HT-29 (cell line): Measurements from ENCODE around the gene ANKAR. TPM values are rescaled to one million over a fixed set of nuclear protein-coding genes. Genes with fewer than 3 reads are reported as not detected.
"Not testable (repeated sequence)": the region's sequence is repeated elsewhere in the genome, so short reads cannot be mapped to it uniquely, and the experiment has no call there.

ENCODE experiments used
- DNase-seq: peaks from one replicate; pipeline ENCODE4 v3.0.0-alpha.2; 2015; ENCODE audit warnings: low spot score
- total RNA-seq: library from RNA; depleted of rRNA; stranded (reverse); fragments of >200 nt; shearing (Covaris generic); gene quantifications from 2 replicates; pipeline ENCODE4 v1.2.3, GENCODE V29; 2014

ANKAR gene
- total RNA-seq, 1 experiment from 2014 or later, result 0.94 TPM

DNA sequence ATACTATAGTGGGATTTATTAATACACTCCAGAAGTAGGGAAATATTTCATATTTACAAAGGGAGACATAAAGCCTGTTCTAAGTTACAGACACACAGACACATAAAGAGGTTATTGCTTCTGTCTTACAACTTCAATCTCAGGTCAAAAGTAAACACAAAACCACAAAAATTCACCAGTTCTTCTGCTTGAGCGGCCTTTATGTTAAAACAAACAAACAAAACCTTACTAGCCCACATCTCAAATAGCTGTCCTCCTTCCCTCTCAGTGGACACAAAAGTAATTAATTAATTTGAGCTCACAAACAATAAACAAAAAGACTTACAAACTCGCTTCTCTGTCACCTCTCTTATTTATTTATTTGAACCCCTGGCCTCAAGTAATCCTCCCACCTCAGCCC, 14.7 kb upstream of the ANKAR start:
- DNase-seq, result no peak

DNA sequence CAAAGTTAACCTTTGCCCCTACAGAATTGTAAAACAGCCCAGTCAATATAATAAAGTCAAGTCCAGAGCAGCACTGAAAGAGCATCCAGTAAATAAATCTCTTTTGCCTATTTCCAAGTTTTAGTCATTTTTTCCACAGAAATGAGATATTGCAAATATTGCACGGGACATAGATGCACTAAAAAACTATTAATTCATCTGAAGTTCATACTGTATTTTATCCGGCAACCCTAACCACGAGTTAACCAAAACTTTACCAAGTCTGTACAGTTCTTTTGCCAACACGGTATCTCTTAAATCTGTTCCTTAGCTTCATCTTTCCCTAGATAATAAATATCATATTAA, 13.7 kb upstream of the ANKAR start:
- no peak for DNase-seq

DNA sequence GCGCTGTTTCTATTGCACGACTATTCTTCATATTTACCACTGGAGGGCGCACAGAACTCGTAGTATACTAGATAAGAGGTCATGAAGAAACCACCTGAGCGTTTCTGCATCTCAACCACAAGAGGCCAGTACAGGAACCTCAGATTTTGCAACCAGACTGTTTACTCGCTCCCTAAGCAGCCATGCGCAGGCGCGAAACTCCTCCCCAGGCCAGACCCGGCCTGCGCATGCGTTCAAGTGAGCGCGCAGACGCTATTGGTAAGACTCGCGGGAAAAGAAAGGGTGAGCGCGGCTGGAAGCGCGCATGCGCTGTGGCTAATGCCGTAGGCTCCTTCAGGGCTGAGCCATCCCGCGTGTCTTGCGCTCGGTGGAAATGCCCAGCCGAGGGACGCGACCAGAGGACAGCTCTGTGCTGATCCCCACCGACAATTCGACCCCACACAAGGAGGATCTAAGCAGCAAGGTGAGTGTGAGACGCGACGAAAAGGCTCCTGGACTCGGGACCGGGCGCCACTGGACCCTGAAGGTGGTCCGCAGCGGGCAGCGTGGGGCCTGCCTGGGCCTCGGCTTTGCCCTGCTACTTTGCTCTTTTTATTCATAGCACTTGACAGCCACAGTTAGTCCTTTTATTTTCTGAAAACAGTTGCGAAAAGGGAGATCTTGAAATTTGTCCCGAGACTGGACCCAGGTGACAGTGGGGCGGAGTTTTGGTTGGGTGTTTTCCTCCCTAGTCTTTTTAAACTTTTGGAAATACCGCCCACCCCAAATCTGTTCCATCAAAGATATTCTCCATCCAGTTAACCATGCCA, 13.1 kb upstream of the ANKAR start, which contains the start of gene ASNSD1:
TSS of gene ASNSD1 (plus strand) at position 312 of the 809 bp plus-strand sequence. CDS start 4,674 bp downstream, outside the sequence.
- DNase-seq, result peak; percentile 100

DNA sequence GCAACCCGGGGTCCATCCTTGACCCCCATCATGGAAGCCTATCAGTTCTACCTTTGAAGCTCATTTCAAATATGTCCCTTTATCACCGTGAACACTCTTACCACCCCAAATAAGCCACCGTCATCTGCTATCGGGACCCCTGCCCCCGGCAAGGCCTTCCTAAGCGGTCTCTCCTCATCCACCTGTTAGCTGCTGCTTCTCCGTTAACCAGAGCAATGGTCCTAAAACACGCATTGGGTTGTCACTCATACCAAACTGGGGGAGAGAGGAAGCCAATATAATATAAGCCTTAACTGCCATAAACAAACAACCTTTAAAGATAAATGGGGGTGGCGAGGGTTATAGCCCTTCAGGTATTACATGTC, 12.5 kb upstream of the ANKAR start:
- DNase-seq, result no peak

DNA sequence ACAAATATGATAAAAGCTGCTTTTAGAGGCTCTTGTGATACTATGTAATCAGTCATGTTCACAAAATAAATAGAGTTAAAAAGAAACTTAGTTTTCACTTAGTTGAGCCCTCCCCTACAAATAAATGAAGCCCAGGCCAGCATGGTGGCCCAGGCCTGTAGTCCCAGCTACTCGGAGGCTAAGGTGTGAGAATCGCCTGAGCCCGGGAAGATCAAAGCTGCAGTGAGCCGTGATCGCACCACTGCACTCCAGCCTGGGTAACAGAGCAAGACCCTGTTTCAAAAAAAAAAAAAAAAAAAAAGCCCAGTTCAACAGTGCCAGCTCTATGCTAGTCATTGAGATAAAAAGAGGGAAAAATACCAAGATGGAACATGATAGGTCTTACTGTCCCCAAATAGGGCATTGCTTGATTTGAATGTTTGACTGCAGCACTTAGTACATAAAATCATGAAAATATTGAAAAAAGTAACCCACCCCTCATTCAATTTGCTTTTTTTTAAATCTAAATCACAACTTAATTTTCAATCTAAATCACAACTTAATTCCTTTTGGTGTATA, 11.7 kb upstream of the ANKAR start:
- no peak for DNase-seq

DNA sequence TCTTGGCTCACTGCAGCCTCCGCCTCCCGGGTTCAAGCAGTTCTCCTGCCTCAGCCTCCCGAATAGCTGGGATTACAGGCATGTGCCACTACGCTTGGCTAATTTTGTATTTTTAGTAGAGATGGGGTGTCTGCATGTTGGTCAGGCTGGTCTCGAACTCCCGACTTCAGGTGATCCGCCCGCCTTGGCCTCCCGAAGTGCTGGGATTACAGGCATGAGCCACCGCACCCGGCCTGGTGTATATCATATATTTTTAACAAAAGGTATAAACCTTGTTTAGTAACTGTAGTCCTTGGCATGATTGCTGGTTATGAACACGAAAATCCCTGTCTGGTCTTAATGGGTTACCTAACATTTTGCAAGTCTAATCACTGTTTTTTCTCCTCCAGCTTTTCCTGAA, 11.2 kb upstream of the ANKAR start:
- DNase-seq, result not testable (repeated sequence)

DNA sequence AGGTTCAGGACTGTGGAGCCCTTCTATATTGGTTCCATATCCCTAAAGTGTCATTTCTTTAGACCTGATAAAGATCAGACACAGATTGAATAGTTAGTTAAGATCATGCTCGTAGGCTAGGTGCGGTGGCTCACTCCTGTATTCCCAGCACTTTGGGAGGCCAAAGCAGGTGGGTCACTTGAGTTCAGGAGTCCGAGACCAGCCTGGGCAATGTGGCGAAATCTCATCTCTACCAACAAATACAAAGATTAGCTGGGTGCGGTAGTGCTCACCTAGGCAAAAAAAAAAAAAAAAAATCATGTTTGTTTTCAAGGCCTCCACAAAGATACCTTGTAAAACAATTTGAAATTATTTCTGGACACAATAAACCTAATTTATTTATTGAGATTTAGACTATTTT, 4.6 kb upstream of the ANKAR start:
- DNase-seq, result no peak

DNA sequence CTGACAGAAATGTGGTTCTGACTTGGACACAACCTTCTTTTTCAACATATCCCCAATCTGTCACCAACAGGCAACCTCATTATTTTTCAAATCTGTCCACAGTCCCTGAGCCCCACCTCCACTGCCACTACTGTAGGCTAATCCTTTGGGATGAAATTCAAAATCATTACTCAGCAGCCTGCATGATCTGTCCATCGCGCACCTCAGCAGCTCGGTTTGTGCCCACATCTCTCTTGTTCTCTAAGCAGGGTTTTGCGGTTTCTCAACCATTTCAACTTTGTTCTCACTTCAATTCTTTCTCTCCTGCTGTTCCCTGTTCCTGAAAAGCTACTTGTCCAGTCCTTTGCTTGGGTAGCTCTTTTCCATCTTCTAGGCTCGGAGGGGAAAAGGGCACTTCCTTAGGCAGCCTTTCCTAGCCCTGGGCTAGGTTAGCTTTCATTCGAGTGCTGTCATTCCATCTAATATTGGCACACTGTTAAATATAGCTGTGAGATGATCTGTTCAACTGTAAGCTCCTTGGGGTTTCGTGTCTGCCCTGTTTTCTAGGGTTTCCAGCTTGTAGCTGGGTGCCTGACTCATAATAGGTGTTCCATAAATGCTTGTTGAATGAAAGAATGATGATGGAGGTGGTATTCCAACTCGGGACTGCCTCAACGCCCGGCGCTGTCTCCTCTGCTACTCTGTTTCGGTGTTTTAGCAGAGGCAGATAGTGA, 653 bp upstream of the ANKAR start:
- DNase-seq, result no peak

DNA sequence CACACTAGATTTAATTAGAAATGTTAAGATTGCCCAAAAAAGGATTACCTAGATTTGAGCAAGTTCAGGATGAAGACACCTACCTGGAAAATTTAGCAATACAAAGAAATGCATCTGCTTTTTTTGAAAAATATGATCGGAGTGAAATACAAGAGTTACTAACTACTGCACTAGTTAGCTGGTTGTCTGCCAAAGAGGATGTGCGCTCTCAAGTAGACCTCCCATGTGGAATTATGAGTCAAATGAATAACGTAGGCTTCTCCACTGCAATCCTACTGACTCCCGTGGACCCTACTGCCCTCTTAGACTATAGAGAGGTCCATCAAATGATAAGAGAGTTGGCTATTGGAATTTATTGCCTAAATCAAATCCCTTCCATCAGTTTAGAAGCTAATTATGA, 2.0 kb downstream of the ANKAR start:
- no peak for DNase-seq

DNA sequence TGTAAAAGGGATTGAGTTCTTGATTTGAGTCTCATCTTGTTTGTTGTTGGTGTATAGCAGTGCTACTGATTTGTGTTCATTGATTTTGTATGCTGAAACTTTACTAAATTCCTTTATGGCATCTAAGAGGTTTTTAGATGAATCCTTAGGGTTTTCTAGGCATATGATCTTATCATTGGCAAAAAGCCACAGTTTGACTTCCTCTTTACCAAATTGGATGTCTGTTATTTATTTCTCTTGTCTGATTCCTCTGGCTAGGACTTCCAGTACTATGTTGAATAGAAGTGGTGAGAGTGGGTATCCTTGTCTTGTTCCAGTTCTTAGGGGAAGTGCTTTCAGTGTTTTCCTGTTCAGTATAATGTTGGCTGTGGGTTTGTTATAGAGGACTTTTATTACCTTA, 4.8 kb downstream of the ANKAR start:
- no peak for DNase-seq

DNA sequence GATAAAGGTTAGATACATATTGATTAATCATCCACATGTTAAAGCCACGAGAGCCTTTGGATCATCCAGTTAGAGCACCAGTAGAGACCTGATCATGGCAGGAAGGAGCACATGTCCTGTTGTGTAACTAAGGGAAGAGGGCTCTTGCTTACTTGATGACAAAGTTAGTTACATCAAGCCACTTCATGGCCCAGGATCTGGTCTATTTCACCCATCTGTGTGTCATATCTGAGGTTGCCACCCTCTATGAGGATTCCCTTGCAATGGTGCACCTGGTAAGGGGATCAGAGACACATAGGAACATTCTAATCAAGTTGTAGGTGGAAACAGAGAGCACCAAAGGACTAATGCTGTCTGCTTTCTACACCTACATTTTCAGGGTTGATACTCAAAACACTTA, 6.7 kb downstream of the ANKAR start:
- DNase-seq, result no peak

DNA sequence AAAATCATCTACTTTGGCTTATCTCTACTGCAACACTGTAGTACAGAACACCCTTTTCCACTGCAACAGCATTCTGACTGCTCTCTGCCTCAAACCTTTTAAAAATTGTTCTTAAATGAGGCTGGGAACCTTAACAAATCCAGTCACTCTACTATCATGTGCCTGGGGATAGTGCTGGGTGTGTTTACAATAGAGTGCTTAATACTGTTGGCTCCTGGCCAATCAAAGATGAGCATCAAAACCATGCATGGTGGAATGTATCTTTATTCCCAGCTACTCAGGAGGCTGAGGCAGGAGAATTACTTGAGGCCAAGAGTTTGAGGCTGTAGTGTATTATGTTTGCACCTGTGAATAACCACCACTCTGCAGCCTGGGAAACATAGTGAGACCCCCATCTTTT, 7.4 kb downstream of the ANKAR start:
- no peak for DNase-seq

DNA sequence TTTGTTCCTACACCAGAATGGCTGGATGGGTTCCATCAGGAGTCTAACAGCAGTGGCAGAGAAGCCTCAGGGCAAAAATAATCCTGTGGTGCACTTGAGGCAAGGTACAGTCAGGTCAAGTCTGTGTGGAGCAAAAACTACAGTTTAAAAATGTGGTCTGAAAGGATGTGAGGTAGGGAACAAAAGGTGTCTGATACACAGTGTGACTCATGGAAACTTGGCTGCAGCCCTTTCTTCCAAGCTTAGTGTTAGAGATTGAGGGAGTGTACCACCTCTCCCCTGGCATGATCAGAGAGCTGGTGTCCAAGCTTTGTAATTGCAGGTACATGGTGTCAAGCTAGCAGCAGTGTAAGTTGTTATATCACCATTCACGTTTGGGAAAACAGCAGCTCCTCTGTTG, 8.9 kb downstream of the ANKAR start:
- no peak for DNase-seq

DNA sequence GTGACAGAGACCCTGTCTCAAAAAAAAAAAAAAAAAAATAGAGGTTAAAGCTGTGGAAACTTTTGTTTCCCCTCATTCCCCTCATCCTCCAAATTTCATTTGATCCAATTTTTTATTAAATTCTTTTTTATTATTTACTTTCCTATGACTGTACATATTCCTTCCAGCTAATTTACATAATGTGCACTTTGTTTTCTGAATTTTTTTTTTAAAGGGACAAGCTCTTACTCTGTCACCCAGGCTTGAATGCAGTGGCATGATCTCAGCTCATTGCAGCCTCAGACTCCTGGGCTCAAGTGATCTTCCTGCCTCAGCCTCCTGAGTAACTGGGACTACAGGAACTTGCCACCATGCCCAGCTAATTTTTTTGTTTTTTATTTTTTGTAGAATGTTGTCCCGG, 10.3 kb downstream of the ANKAR start:
- DNase-seq, result no peak

DNA sequence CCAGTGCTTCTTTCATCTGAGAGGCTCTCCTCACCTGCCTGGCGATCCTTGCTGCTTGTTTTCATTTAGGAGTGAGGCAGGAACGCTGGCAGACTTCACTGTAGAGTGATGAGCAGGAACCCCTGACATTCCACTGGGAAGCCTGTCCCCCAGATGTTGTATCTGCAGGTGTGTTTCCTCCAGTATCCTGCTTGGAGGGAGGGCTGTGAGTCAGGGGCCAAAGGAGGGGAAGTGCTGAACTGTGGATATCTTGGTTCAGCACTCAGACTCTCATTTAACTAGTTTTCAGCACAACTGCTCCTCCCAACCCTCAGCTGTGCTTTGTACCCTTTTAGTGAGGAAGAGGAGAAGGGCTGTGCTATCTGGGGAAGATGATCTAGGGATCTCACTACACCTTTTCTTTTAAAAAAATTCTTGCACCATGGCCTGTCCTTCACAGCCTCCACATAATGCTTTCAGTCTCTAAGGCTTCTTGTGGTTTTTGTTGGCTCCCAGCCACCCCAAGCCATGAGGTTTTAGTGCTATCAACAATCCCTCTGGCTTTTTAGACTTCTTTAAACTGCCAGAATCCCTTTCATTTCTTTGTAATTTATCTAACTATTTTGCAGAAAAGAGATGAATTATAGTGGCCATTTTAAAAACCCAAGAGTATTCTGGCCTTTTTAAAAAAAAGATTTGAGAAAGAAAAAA, 11.2 kb downstream of the ANKAR start:
- peak; percentile 20 for DNase-seq

DNA sequence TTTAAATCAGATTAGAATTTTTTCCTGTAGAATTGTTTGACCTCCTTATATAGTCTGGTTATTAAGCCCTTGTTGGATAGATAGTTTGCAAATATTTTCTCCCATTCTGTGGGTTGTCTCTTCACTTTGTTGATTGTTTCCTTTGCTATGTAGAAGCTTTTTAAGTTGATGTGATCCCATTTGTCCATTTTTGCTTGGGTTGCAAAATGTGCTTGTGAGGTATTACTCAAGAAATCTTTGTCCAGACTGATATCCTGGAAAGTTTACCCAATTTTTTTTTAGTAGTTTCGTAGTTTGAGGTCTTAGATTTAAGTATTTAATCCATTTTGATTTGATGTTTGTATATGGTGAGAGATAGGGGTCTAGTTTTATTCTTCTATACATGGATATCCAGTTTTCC, 13.3 kb downstream of the ANKAR start:
- not testable (repeated sequence) for DNase-seq

DNA sequence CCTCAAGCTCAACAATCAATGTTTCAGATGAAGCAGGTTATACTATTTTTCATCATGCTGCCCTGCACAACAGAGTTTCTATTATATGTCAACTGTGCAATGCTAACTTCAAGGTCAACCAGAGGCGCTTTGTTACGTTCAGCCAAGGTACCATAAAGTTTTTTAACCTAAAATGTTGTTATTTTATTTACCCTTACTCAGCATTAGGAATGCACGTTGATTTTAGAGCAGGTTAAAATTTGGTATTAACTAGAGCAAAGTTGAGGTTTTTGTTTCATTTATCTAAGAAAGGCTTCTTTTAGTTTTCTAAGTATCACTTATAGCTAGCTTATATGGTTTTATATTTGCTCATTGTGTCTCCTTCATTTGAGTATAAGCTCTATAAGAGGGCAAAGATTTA, 21.8 kb downstream of the ANKAR start:
- no peak for DNase-seq

DNA sequence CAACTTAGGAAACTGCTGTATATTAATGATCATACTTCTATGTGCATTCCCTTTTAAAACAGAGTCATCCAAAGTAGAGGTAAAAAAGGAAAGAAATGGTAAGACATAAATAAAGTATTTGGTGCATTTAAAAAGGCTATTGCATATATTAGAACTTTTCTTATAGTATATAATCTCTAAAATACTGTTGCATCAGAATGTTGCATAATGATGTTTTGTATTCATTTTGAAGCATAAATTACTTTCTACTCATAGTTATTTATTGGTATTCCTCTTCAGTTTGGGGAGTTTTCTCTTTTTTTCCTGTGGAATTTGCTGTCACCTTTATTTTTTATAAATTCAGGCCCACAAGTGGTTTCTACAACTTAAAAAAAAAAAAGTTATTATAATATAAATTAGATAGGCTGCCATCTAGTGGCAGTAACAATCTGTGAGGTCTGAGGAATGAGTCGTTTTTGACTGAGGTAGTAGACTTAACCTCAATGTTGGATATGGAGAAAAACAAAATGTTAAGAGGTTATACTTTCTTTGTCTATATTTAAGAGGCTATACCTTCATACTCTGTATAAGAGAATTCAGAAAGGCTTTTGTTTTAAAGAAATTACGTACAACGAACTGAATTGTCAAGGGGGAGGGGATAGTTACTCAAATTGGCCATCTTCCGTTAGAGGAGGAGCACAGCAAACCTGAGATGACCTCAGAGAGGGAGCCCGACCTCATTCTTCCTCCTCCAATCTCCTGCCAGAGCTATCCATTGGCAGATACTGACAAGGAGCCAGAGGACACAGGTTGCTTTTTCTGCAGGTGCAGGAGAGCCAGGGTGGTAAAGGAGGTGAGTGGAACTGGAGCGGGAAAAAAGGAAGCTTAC, 23.8 kb downstream of the ANKAR start:
- DNase-seq, result peak; percentile 70

DNA sequence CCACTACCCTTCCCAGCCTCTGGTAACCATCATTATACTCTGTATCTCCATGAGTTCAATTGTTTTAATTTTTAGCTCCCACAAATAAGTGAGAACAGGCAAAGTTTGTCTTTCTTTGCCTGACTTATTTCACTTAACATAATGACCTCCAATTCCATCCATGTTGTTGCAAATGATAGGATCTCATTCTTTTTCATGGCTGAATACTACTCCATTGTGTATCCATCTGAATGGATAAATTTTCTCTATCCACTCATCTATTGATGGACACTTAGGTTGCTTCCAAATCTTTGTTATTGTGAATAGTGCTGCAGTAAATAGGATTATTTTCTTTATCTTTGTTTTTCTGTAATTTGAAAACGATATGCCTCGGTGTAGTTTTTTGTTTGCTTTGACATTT, 26.2 kb downstream of the ANKAR start:
- DNase-seq, result no peak

DNA sequence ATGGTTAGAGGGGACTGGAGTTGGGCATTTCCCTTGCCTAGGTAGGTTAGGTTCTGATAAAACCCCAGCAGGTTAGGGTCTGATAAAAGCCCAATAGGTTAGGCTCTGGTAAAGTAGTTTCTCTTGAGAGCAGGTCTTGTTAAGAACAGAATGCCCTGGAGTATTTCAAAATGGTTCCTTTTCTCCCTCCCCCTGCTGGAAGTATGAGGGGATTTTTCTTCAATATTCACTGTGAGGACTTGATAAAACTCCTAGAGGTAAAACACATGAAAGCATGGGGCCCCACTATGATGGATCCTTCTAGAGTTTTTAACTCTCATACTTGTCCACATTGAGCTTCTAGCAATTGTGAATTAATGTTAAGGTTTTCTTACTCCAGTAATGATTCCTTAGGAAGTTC, 27.6 kb downstream of the ANKAR start:
- peak; percentile 10 for DNase-seq

DNA sequence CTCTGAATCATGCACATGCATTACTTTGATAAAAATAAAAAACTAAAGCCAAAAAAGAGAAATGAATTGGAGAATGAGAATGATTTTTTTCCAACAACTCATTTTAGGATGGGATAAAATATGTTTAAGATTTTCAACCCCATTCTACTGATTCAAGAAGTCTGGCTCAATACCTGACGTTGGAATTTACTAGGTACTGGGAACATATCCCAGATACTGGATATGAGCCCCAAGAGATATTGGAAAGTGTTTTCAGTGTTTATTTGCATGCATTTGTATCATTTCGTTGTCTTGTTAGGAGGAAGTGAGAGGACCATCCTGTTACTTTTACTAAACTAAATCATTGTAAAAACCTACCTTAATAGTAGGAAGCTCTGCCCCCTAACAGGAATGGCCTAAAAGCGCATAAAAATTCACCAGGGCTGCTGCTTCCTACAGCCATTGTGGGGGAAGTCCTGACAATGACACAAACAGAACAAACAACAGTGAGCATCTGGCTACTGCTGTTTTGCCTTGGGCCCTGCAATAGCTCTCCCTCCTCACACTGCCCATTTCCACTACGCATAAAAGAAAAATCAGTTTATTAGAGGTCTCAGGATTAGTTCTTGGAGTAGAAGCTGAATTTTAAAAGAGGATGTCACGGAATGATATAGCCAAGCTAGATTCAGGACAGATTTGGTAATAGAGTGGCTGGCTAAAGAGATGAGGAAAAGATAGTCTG, 35.2 kb downstream of the ANKAR start:
- no peak for DNase-seq
